Esophagus muscularis mucosa (tissue), 4 donors: ENCODE results near the gene TLNRD1.

ENCODE experiments used
- EP300 ChIP-seq: sonication (generic); formaldehyde crosslinking; IDR thresholded peaks from one replicate; pipeline ENCODE4 v1.6.1; 2017; ENCODE audit warnings: antibody characterized with exemption
- POLR2A ChIP-seq: fragments of 450-650 bp; IDR thresholded peaks from one replicate; pipeline ENCODE4 v1.6.1; 2017; ENCODE audit warnings: antibody characterized with exemption, moderate library complexity, mild to moderate bottlenecking, low read depth
- POLR2AphosphoS5 ChIP-seq, 2 donors: sonication (generic); formaldehyde crosslinking; IDR thresholded peaks; one replicate each; pipeline ENCODE4 v1.6.1; 2017; ENCODE audit warnings: antibody characterized with exemption in 2 of 2
- TF ChIP-seq, protein P1 (sequence below), 3 experiments: fragments of 200-600 bp in 2 of 3; fragments of 450-650 bp in 1 of 3; sonication (generic) in 2 of 3; IDR thresholded peaks; one replicate each; pipeline ENCODE4 v1.5.1; 2017 to 2019; ENCODE audit warnings: antibody characterized with exemption in 3 of 3, mild to moderate bottlenecking in 2 of 3, moderate library complexity in 1 of 3

DNA sequence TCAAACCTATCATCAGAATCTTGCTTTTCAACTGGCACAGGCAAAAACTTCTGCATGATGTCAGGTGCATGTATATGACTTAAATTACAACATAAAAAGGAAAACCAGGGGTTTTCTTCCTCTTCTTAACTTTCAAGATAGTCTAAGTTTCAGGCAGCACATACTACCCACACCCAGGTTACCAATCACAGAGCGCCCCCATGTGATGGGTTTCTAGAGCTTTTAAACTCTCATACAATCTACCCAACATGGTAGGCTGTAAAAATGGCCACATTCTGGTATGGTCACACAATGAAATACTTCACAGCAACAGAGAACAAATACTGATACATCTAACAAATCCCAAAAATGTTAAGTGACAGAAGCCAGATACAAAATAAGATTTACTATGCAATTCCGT is 18.5 kb upstream of the TLNRD1 start:
- TF ChIP-seq, protein P1, sequence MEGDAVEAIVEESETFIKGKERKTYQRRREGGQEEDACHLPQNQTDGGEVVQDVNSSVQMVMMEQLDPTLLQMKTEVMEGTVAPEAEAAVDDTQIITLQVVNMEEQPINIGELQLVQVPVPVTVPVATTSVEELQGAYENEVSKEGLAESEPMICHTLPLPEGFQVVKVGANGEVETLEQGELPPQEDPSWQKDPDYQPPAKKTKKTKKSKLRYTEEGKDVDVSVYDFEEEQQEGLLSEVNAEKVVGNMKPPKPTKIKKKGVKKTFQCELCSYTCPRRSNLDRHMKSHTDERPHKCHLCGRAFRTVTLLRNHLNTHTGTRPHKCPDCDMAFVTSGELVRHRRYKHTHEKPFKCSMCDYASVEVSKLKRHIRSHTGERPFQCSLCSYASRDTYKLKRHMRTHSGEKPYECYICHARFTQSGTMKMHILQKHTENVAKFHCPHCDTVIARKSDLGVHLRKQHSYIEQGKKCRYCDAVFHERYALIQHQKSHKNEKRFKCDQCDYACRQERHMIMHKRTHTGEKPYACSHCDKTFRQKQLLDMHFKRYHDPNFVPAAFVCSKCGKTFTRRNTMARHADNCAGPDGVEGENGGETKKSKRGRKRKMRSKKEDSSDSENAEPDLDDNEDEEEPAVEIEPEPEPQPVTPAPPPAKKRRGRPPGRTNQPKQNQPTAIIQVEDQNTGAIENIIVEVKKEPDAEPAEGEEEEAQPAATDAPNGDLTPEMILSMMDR (IDR thresholded peaks at IDR 0.05) = no peak
- TF ChIP-seq POLR2AphosphoS5 (IDR thresholded peaks at IDR 0.05) (no peak), POLR2A (no peak), EP300 (no peak)
